Iris pigment epithelial cell (primary cell): ENCODE data around the gene RAB11FIP4.
A peak's percentile ranks its signal among the peaks of the same experiment; 100 is the strongest.

ENCODE experiments used
- DNase-seq: peaks from one replicate; pipeline ENCODE4 v3.0.0-alpha.2; 2011; ENCODE audit warnings: low read depth

RAB11FIP4 gene

GRCh38 chr17:31411707-31412285 is 20.3 kb downstream of the RAB11FIP4 start:
- DNase-seq: no peak

- DNase-seq: no peak
These were observed 21.0 kb downstream of the RAB11FIP4 start for GRCh38 chr17:31412511-31412910.

GRCh38 chr17:31413081-31413799 is 21.8 kb downstream of the RAB11FIP4 start:
- no peak for DNase-seq

- DNase-seq: peak; percentile 75
These were observed 22.5 kb downstream of the RAB11FIP4 start for GRCh38 chr17:31413874-31414549.

GRCh38 chr17:31414550-31414918 is 23.1 kb downstream of the RAB11FIP4 start:
- DNase-seq: no peak

- no peak for DNase-seq
These were observed 23.6 kb downstream of the RAB11FIP4 start for GRCh38 chr17:31415004-31415454.

GRCh38 chr17:31415640-31416502 is 24.4 kb downstream of the RAB11FIP4 start:
- no peak for DNase-seq

GRCh38 chr17:31416503-31416923 is 25.0 kb downstream of the RAB11FIP4 start:
- no peak for DNase-seq

- no peak for DNase-seq
These were observed 25.7 kb downstream of the RAB11FIP4 start for GRCh38 chr17:31417051-31417792.

GRCh38 chr17:31418773-31419350 is 27.4 kb downstream of the RAB11FIP4 start:
- DNase-seq: no peak

GRCh38 chr17:31422443-31422842 is 31.0 kb downstream of the RAB11FIP4 start:
- DNase-seq: no peak

GRCh38 chr17:31424944-31425281 is 33.4 kb downstream of the RAB11FIP4 start:
- DNase-seq: no peak

- peak; percentile 9 for DNase-seq
These were observed 34.0 kb downstream of the RAB11FIP4 start for GRCh38 chr17:31425282-31426040.

GRCh38 chr17:31427684-31428083 is 36.2 kb downstream of the RAB11FIP4 start:
- DNase-seq: no peak

- no peak for DNase-seq
These were observed 36.6 kb downstream of the RAB11FIP4 start for GRCh38 chr17:31428111-31428510.

GRCh38 chr17:31428512-31428911 is 37.0 kb downstream of the RAB11FIP4 start:
- DNase-seq: no peak

GRCh38 chr17:31431098-31431851 is 39.8 kb downstream of the RAB11FIP4 start:
- DNase-seq: no peak

GRCh38 chr17:31431852-31432658 is 40.6 kb downstream of the RAB11FIP4 start:
- DNase-seq: no peak
